GM18498 (cell line): ENCODE data around the gene XPO4.

Experiments
- ATAC-seq: cut with Tn5 transposase; IDR thresholded peaks from one replicate; pipeline ENCODE4 v1.9.1; 2021; ENCODE audit warnings: mild to moderate bottlenecking, moderate library complexity; ENCODE audit not compliant: unreplicated experiment

Gene XPO4

DNA sequence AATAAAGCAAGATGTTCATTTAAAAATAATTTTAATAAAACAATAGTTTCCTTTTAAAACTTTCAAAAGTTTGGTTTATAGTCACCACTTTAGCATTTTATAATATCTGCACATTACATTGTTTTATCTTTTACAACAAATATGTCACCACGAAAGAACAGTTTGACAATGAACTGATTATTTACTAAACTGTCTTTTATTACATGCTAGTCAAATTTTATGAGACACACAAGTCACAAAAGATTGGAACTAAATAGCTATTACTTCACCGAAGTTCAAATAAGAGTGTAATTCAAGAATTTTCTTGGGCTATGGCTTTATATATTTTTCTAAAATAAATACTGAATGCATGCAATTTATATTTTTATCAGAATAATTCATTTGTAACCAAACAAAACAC is 71.3 kb downstream of the XPO4 start:
- ATAC-seq = no peak

DNA sequence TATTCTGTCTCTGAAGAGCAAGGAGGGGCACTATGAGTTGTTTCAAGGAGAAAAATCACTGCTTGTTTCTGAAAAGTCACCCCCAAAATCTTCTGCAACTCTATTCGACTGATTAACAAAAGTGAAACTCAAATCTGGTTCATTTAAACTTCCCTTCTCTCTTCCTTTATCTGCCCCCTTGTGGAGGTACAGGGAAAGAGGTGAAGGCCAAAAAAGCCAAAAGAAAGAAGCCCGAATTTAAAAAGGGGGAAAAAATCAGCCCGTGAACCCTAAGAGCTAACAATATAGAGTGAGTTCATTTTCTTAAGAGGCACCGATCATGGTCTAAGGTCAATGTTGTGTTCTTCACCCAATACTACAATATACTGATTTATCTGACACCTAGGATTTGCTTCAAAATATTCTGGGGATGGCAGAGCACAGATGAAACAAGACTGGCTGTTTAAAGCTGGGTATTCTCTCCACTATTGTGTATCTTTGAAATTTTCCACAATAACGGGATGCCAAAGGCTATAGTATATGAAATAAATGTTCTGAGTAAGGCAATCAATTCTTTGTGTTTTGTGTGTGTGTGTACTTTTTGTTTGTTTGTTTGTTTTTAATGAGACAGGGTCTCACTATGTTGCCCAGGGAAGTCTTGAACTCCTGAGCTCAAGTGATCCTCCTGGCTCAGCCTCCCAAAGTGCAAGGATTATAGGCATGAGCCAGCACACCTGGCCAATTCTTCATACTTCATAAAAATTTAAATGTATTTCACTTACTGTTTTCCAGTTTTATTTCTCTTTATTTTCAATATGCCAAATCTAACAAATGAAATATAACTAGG is 73.8 kb downstream of the XPO4 start:
- ATAC-seq = peak; percentile 59

DNA sequence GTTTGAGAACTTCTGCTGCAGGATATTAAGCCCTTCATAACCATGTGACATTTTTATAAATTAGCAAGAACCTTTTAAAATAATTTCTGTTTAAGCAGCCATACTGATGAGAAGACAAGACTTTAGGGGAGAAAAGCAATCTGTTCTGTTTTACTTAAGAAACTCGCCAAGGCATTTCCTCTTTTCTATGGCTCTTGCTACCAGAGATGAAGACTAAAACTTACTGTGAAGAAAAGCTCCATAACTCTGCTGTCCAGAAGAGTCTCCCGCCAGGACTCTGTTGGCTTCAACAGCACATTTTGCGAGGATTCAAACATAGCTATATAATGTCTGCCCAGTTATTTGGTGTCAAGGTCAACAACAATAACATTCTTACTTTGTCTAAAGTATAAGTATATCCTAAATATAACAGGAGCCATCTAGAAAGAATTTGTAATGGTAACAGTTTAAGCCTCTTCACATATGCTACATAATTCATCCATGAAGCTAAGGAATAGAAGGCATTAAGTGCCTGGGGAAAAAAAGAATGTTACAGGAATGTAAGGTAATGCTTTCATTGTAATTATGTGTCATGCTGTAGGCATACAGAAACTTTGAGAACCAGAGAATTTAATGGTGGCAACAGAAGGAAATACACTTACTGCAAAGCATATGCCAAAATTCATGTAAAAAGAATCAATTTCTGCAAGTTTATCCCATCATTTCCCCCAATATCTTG is 75.5 kb downstream of the XPO4 start:
- no peak for ATAC-seq

DNA sequence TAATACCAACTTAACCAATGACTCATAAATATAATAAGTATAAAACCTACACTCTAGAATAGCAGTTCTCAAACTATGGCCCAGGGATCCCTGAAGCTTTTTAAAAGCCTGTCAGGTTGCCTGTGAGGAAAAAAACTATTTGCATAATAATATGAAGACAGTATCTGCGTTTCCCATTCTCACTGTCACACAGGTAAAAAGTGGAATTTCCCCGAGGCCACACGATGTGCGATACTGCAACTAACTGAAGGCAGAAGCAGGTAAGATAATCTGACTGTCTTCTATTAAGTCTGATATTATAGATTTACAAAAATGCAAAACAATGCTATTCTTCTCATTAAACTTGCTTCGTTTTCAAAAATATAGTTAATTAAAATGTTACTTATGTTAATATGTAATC is 76.2 kb downstream of the XPO4 start:
- ATAC-seq = no peak

DNA sequence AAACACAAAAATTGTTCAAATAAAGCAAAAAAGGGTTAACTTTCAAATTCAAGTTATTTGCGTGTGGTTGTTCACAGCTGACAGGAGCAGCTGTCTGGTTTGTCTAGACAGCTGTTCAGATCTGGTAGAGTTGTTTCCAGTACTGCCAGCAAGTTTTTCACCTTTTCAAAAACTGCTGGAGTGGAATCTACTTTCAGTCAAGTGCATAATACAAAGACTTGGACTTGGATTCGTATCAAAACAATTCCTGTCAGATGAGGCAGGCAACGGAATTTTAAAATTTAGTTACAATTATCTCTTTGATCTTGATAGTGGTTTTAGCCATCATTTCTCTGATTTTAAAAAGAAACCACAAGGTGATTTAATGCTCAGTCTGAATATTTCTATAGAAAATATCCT is 77.1 kb downstream of the XPO4 start:
- no peak for ATAC-seq

DNA sequence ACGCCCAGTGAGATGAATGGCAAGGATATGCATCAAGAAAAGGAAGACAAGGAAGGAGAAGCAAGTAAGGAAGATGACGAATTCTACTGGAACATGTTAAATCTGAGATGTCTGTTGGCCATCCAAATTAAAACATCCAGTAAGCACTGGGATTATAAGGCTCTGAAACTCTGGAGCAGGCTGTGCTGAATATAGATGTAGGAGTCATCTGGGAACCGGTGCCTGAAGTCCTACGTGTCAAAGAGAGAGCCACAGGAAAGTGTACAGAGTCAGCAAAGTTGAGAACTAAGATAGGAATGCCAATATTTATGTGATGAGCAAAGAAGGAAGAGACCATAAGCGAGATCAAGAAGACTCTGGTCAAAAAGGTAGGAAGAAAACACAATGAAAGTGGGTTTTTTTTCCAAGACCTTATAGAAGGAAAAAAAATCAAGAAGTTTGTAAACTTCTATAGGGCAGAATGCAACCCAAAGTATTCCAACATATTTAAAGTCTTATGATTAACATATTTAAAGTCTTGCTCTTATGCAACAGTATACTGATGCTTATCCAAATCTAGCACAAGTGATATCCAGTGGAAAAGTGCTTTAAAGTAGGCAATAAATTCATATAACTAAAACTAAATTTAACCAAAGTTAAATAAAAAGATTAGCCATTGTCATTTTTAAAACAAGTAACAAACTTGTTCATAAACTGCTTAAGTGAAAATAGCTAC is 77.6 kb downstream of the XPO4 start:
- ATAC-seq = no peak

DNA sequence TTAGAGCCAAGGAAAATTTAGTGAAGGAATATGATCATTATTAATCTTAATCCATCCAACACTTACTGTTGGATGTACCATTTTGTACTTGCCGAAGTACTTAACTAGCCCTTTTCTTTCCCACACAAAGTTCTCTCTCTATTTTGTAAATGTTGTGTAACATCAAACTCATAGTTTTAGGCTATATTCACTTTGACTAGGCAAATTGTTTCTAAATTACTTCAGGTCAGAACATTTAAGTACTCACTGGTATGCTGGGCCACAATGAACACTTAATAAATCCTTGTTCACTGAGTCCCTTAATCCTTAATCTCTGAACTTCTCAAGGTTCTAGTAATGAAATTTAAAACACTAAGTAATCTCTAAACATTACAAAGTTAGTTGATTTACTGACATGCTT is 79.5 kb downstream of the XPO4 start:
- ATAC-seq = no peak

DNA sequence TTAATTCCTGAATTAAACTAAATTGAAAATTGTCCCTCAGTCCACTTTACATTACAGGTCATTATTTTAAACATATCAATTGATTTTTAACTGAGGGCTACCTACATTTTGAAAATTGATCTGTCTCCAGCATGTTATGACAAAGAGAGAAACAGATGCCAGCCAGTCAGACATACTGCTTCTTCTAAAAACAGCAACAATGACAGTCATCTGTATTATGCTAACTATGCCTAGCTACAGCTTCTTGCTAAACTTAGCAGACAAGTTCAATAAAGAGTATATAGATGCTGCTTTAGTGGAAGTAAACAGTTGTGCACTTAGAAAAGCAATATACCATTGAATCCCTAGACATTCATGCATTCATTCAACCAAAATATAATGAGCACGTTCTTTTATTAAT is 80.1 kb downstream of the XPO4 start:
- no peak for ATAC-seq

DNA sequence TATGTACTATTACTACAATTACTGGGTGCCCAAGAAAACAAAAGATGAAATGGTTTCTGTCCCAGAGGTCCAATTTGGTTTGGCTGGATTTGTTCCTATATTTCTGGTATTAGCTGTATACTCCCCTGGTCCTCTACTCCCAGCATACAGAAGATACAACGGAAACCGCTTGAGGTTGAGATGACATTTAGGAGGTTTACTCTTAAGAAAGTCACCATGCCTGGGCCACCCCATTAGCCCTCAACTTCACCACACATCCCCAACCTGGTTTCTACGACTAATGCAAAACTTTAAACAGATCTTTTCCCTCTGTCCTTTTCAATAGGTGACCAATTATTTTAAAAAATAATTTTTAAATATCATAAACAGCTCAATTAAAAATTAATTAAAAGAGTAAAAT is 82.8 kb downstream of the XPO4 start:
- no peak for ATAC-seq

DNA sequence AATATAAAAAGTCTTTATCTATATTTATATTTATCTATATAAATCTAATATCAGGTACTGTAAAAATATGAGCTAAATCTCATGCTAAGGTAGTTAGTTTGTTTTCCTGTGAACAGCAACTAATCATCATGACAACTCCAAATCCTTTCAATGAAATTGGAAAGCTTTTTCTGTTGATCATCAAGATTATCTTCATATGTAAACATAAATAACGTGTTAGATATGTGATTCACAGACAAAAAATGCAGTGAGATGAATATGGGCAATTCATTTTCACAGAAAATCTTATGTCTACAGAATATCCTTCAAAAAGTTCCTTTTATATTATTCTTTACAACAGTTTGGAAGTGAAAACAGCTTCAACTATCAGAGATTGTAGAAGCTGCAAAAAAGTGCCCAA is 87.1 kb downstream of the XPO4 start:
- no peak for ATAC-seq

DNA sequence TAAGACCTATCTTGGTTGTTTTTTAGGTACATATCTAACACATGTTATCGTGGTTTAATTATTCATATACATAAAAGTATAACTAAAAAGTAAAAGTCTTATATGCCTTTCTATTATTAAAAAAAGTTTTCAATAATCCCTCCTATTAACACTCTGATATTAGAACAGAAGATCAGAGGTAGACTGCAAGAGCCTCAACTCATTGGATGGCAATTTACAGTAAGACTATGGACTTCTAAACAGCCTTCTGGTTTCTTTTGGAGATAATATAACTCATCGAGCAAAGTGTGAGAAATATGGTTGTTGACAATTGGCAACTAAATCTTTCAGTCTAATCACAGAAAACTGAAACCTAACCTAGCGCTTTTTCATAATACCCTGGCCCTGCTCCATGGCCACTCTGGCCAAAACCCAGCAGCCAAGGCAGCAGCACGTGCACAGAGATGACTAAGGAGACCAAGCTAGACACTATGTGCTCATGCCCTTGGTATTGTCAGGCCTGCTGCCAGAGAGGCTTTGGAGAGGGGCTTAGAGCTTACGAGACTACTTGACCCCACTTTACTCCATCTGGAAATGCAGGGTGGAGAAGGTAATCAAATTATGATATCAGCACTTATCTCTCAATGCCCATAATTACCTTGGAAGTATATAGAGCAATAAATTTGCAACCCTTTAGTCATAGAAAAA is 88.2 kb downstream of the XPO4 start:
- ATAC-seq = no peak

DNA sequence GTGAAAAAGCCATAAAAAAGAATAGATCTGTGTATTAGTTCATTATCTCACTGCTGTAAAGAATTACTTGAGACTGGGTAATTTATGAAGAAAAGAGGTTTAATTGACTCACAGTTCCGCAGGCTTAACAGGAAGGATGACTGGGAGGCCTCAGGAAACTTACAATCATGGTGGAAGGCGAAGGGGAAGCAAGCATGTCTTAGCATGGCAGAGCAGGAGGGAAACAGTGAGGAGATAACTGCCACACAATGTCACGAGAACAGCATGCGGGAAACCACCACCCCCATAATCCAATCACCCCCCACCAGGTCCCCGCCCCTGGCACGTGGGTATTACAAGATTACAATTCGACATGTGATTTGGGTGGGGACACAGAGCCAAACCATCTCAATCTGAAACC is 89.7 kb downstream of the XPO4 start:
- no peak for ATAC-seq

DNA sequence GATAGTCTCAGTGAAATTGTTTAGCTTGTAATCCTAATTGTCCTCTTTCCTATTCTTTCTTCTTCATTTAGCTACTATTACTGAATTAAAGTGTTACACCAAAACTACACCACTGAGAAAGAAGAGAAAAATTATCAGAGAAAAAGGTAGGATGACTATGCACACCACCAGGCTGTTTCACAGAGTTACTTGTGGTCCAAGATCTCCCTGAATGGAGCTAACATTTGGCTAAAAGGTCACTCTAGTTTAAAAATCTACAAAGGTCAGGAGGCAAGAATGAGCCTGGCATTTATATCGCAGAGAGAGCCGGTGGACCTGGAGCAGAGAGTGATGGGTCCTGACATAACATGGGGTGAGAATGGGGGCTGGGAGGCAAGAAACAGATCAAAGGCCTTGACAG is 91.7 kb downstream of the XPO4 start:
- no peak for ATAC-seq

DNA sequence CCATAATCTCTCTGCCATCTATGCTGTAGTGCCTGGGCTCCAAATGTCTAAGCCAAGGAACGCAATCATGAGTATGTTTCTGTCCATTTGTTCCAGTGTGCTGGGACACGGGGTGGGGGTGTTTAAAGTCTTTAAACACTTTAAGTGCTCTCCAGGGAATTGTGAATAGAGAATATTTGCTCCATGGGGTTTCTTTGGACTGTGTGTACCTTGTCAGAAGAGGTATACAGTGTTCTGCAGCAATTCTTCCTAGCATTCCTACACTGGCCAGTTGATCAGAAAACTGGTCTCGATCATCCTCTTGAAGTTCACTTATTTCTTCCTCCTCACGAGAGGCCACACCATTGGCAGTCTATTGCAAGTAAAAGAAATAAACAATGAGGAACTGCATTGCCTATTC is 93.7 kb downstream of the XPO4 start:
- ATAC-seq = no peak

DNA sequence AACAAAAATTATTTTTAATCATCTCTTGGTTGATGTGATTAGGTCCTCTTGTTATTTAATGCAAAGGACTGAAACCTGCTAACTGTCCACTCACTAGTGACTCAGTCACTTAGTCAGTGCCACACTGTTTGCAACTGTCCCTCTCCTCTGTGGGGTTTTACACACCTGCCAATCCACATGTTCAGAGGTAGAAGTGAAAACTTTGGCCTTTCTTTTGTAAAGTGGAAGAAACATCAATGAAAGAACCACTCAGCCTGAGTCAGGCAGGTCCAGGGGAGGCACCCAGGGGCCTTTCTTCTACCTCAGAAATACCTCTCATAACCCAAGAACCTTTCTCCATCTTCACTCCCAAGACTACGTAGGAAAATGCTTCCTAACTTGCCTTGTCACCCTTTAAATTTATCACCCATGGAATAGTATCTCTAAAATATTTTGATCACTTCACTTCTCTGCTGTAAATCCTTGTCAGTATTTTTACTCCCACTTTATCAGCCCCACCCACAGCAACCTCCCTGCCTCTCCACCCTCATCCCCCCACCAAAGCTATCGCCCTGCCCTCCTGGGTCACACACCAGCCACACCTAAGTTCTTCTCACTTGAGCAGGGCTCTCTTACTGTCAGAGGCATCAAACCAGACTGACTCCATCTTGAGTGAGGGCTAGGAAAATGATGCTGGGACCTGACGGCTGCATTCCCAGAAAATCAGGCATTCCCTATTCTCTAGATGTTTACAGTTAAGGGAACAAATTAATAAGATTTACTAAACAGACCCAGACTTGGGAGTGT is 99.2 kb downstream of the XPO4 start:
- ATAC-seq = no peak

DNA sequence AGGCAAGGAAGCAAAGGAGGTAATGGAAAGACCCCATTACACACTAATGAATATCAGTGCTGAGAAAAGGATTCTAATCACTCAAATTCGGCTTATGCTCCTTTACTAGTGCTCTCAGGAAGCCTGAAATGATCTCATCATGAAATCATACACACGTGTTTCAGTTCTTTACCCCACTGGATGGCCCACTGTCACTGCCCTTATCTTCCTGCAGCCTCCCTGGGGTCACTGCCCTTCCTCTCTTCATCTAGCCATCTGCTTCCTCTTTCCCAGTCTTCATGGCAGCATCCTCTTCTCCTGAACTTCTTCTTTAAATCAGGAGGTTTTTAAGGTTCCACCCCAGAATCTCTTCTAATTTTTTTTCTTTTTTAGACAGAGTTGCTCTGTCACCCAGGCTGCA is 100.8 kb downstream of the XPO4 start:
- ATAC-seq = no peak

DNA sequence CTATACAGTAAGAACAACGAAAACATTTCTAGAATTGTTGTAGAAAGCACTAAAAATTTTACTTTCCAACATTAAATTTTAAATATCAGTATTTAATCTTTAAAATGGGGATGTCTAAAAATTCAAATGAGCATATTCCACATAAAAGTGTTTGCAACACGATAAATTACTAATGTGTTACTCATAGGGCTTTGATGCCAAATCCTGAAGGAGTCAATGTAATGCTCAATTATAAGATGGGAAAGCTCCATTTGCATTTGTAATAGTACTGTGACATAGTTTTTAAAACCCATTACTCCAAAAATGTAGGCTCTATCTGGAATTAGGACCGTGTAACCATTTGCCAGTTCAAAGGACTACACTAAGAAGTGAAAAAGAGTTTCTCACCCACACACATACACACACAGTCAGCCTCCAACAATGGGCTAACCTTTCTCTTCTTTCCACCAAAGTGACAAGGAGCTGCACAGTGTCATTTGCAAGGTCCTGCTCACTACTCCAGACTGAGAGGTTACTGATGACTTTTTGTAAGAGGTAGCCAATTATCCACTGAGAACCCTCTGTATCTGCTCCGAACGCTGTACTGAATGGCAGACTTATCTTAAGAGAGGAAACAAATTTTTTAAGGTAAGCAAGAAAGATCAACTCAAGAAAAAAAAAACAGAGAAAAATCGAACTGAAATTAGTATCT is 102.7 kb downstream of the XPO4 start:
- ATAC-seq = no peak

DNA sequence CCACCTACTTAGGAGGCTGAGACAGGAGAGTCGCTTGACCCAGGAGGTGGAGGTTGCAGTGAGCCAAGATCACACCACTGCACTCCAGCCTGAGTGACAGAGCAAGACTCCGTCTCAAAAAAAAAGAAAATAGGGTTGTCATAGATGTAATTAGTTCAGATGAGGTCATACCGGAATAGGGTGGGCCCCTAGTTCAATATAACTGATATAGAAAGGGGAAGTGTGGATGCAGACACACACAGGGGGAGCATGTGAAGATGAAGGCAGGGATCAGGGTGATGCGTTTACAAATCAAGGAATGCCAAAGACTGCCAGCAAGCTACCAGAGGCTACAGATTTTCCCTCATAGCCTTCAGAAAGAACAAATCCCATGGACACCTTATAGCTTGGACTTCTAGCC is 104.5 kb downstream of the XPO4 start:
- no peak for ATAC-seq

DNA sequence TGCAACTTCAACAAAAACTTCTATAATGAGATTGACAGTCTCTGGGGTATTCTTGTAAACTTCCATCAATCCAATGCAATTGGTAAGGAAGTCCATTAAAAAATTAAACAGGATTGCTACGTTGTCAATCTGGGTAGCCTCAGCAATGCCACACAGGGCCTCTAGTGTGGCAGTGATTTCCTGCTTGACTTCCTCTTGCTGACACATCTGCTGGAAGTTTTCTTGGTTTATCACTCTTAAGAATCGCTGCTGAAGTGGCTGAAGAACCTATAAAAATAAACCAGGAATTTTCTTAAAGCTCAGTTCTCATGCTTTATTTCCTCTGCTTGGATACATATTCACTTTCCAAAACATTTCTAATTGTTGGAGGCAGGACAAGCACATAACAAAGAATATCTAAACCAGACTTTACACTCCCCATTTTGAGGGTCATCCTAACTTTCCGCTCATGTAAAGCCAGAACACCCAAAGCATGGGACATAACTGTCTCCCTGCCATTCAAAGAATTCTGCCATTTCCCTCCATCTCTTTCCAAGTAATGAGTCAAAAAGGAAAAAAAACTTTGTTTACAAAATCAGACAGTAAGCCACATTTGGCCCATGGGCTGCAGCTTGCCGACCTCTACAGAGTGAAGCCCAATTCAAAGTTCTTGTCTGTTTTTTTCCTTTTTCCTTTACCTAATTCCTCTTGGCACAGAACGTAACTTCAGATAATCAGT is 105.6 kb downstream of the XPO4 start:
- ATAC-seq = no peak
